Measurements from ENCODE around the gene RNF17.
A peak's percentile ranks its signal among the peaks of the same experiment; 100 is the strongest.

DNA sequence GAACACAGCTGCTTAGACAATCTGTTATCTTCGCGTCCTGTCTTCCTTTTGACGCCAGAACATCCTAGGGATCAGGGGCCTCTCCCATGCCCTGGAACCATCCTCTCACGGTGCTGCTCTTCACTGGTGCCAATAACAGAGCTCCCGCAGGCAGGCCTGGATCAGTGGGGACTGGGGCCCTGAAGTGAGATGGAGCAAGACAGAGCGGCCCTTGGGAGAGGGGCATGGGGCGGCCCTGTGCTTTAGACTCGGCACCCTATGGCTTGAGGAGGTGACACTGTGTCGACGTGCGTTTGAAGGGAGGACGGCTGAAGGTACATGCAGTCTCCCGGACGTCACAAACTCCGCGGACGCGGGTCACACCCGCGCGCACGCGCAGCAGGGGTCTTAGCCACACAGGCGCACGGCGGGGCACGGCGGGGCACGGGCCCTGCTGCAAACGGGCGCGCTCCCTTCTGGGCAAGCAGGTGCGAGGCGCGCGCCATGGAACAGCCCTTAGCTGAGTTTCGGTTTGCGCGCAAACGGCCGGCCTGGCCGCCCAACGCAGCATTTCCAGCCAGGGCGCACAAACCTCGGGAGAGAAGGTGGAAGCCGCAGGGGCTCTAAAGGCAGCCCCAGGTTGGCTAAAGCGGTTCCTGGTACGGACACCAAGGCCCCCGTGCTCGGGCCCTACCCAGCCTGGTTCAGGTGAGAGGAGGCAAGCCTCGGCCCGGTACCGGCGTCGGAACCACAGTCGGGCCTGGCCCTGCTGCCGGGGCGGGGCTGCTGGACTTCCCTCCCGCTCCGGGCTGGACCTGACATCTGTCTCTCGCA lies 16.5 kb upstream of the RNF17 start:
- TF ChIP-seq, protein P1, sequence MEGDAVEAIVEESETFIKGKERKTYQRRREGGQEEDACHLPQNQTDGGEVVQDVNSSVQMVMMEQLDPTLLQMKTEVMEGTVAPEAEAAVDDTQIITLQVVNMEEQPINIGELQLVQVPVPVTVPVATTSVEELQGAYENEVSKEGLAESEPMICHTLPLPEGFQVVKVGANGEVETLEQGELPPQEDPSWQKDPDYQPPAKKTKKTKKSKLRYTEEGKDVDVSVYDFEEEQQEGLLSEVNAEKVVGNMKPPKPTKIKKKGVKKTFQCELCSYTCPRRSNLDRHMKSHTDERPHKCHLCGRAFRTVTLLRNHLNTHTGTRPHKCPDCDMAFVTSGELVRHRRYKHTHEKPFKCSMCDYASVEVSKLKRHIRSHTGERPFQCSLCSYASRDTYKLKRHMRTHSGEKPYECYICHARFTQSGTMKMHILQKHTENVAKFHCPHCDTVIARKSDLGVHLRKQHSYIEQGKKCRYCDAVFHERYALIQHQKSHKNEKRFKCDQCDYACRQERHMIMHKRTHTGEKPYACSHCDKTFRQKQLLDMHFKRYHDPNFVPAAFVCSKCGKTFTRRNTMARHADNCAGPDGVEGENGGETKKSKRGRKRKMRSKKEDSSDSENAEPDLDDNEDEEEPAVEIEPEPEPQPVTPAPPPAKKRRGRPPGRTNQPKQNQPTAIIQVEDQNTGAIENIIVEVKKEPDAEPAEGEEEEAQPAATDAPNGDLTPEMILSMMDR (conservative IDR thresholded peaks at IDR 0.05 in 1 of 2, IDR thresholded peaks at IDR 0.05 in 1 of 2; ENCODE audit: low read depth in 1 of 2, low read length in 2 of 2): no peak
- TF ChIP-seq EZH2 (IDR thresholded peaks at IDR 0.05; ENCODE audit: low read length, missing control alignments): peak; percentile 17
